BE2C (cell line): ENCODE data around the gene SPTSSA.
A peak's percentile ranks its signal among the peaks of the same experiment; 100 is the strongest.

Experiments used
- DNase-seq: peaks from one replicate; pipeline ENCODE4 v3.0.0-alpha.2; 2020
- H3K27me3 ChIP-seq: fragments of 250-450 bp; sonication (Bioruptor Pico); 2 replicates; pipeline ENCODE4 v1.5.1; 2020; ENCODE audit warnings: mild to moderate bottlenecking
- H3K36me3 ChIP-seq: fragments of 250-450 bp; sonication (Bioruptor Pico); 2 replicates; pipeline ENCODE4 v1.5.1; 2020; ENCODE audit warnings: mild to moderate bottlenecking
- H3K4me1 ChIP-seq: fragments of 250-450 bp; sonication (Bioruptor Pico); 2 replicates; pipeline ENCODE4 v1.5.1; 2020
- H3K4me3 ChIP-seq: 2 replicates; pipeline ENCODE4 v1.5.1; 2011; ENCODE audit warnings: low read depth, low read length
- H3K9me3 ChIP-seq: fragments of 250-450 bp; sonication (Bioruptor Pico); 2 replicates; pipeline ENCODE4 v1.5.1; 2020
- TF ChIP-seq, protein P1 (sequence below): IDR thresholded peaks from 2 replicates; pipeline ENCODE4 v1.5.1; 2012; ENCODE audit warnings: mild to moderate bottlenecking, low read depth, low read length

SPTSSA gene

DNA sequence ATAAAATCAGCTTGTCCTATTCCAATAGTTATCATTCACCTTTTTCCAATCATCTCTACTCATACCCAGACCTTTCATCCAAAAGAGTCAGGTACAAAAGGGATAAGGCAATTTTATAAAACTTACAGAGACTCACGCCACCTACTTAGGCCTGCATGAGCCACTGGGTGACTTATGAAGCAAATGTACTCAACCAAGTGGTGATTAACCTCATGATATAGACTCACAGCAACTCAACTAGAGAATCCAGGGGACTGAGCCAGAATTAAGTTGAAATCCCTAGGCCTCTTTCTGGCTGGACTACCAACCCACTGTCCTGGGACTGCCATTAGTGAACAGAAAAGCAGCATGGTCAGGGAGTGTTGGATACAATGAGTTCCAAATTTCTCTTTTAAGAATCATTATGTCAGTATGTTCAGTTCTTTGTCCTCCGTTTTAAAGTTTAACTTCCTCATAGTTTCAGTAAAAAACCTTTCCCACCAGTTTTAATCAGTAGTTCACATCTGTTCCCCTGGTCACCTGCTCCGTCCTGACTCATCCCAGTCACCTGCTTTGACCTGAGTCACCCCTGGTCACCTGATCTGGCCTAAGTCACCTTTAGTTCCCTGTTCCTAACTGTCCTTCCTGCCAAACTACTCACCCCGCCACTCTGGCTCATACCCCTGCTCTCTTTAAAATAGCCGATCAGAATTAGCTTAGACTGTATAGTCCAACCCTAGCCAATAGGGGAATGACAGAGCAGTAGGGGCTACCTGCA, 36.8 kb downstream of the SPTSSA start:
- Histone ChIP-seq H3K27me3 (no peaks in the 10 kb centered on the region), H3K4me3 (no peak overlapping the region), H3K4me1 (peaks cover 9% of the 10 kb centered on the region; the same call in 1 of the 2 replicates), H3K9me3 (no peaks in the 10 kb centered on the region; the same call in 1 of the 2 replicates), H3K36me3 (no peaks in the 10 kb centered on the region)
- TF ChIP-seq, protein P1, sequence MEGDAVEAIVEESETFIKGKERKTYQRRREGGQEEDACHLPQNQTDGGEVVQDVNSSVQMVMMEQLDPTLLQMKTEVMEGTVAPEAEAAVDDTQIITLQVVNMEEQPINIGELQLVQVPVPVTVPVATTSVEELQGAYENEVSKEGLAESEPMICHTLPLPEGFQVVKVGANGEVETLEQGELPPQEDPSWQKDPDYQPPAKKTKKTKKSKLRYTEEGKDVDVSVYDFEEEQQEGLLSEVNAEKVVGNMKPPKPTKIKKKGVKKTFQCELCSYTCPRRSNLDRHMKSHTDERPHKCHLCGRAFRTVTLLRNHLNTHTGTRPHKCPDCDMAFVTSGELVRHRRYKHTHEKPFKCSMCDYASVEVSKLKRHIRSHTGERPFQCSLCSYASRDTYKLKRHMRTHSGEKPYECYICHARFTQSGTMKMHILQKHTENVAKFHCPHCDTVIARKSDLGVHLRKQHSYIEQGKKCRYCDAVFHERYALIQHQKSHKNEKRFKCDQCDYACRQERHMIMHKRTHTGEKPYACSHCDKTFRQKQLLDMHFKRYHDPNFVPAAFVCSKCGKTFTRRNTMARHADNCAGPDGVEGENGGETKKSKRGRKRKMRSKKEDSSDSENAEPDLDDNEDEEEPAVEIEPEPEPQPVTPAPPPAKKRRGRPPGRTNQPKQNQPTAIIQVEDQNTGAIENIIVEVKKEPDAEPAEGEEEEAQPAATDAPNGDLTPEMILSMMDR = no peak
- no peak for DNase-seq

DNA sequence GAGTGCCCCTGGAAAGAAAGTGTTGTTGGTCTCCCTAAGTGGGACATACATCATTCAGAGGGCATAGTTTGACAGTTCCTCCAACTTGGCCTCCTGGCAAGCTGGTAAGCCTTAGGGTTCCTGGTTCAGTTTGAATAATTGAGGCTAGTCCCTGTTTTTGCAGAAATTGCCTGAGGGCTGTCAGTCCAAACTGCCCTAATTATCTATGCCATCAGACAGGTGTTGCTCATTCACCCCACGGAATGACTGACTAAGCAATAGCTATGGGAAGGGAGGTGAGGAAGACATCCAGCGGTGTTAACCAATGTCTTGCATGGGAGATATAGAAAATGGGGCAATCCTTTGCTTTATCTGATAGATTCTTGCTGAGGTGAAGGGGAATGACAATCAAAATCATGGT, 37.6 kb downstream of the SPTSSA start:
- no peaks in the 10 kb centered on the region for H3K36me3 ChIP-seq
- H3K4me1 ChIP-seq = peaks cover 9% of the 10 kb centered on the region; the same call in 1 of the 2 replicates
- TF ChIP-seq, protein P1 = no peak
- no peaks in the 10 kb centered on the region for H3K9me3 ChIP-seq
- no peaks in the 10 kb centered on the region for H3K27me3 ChIP-seq
- no peak overlapping the region for H3K4me3 ChIP-seq
- DNase-seq = no peak

GRCh38 chr14:34423445-34423844, 38.6 kb downstream of the SPTSSA start:
- Histone ChIP-seq H3K9me3 (no peaks in the 10 kb centered on the region), H3K27me3 (no peaks in the 10 kb centered on the region), H3K4me3 (no peak overlapping the region), H3K4me1 (peaks cover 9% of the 10 kb centered on the region; the same call in 1 of the 2 replicates), H3K36me3 (no peaks in the 10 kb centered on the region)
- peak; percentile 79 for DNase-seq
- TF ChIP-seq, protein P1 = no peak

DNA sequence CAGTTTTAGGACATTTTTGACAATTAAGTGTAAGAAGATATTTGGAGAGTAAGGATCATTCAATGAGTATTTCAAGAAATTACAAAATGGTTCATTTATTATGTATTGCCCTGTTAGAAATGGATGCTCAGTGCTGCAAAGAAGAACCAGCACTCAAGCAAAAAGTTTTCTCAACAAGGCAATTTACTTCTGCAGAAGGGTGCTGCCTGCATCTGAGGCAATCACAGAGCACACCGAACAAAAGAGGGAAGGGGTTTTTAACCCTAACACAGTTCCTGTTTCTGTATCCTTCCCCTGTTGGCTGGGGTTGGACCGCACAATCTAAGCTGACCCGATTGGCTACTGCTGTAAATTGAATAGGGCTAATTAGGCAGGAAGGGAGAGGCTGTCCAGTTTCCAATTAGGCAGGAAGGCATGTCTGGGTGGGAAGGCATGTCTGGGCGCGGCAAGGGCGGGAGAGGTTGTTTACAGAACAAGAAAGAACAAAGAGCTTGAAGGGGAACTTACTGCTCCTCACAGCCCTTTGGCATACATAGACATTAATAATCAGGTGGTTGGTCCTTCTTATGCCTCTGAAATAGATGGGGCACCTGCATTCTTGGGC, 41.4 kb downstream of the SPTSSA start:
- TF ChIP-seq, protein P1 = no peak
- H3K27me3 ChIP-seq = no peaks in the 10 kb centered on the region
- H3K36me3 ChIP-seq = no peaks in the 10 kb centered on the region
- H3K4me1 ChIP-seq = peaks cover 9% of the 10 kb centered on the region; the same call in 1 of the 2 replicates
- no peak for DNase-seq
- H3K9me3 ChIP-seq = no peaks in the 10 kb centered on the region
- no peak overlapping the region for H3K4me3 ChIP-seq

GRCh38 chr14:34409721-34410120, 52.3 kb downstream of the SPTSSA start:
- Histone ChIP-seq H3K4me3 (no peak overlapping the region), H3K9me3 (no peaks in the 10 kb centered on the region), H3K27me3 (no peaks in the 10 kb centered on the region), H3K36me3 (no peaks in the 10 kb centered on the region), H3K4me1 (no peaks in the 10 kb centered on the region)
- DNase-seq = no peak
- TF ChIP-seq, protein P1 = no peak

- Histone ChIP-seq H3K36me3 (no peaks in the 10 kb centered on the region), H3K27me3 (no peaks in the 10 kb centered on the region), H3K4me1 (no peaks in the 10 kb centered on the region), H3K9me3 (no peaks in the 10 kb centered on the region), H3K4me3 (no peak overlapping the region)
- TF ChIP-seq, protein P1 = no peak
- DNase-seq = no peak
Measured at GRCh38 chr14:34407951-34408350, 54.1 kb downstream of the SPTSSA start.
